Peyer's patch (tissue), 4 donors: ENCODE data around the gene ARFRP1. TPM values are rescaled to one million over a fixed set of nuclear protein-coding genes. Genes with fewer than 3 reads are reported as not detected.
A peak's percentile ranks its signal among the peaks of the same experiment; 100 is the strongest.

Experiments used
- DNase-seq, 3 donors: peaks; one replicate each; pipeline ENCODE4 v3.0.0-alpha.2; 2017 to 2019
- H3K27ac ChIP-seq, 4 donors: fragments of 200-600 bp; sonication (generic); one replicate each; pipeline ENCODE4 v1.5.1; 2016 to 2019
- H3K27me3 ChIP-seq, 2 donors: fragments of 200-600 bp; sonication (generic); one replicate each; pipeline ENCODE4 v1.5.1; 2019
- H3K36me3 ChIP-seq, 3 donors: fragments of 200-600 bp; sonication (generic); one replicate each; pipeline ENCODE4 v1.5.1; 2016 to 2019
- H3K4me1 ChIP-seq, 4 donors: fragments of 200-600 bp; sonication (generic); one replicate each; pipeline ENCODE4 v1.5.1; 2016 to 2019
- H3K4me3 ChIP-seq, 4 donors: fragments of 200-600 bp; sonication (generic); 1 replicate in 3 of 4; 2 replicates in 1 of 4; pipeline ENCODE4 v1.5.1; 2016 to 2019; ENCODE audit warnings: mild to moderate bottlenecking in 1 of 4
- H3K9me3 ChIP-seq, 4 donors: fragments of 200-600 bp; sonication (generic); one replicate each; pipeline ENCODE4 v1.5.1; 2016 to 2019; ENCODE audit warnings: mild to moderate bottlenecking in 1 of 4
- CTCF ChIP-seq, 6 experiments: fragments of 450-650 bp in 4 of 6; fragments of 200-600 bp in 2 of 6; sonication (generic) in 1 of 6; IDR thresholded peaks; one replicate each; pipeline ENCODE4 v1.5.1; 2017 to 2019; ENCODE audit warnings: antibody characterized with exemption in 6 of 6, mild to moderate bottlenecking in 3 of 6, moderate library complexity in 1 of 6
- POLR2A ChIP-seq, 2 donors: fragments of 450-650 bp; IDR thresholded peaks; one replicate each; pipeline ENCODE4 v1.5.1; 2017; ENCODE audit warnings: antibody characterized with exemption in 2 of 2, mild to moderate bottlenecking in 2 of 2, moderate library complexity in 2 of 2
- total RNA-seq, 4 donors: library from RNA; depleted of rRNA; stranded (reverse); fragments of >200 nt; gene quantifications; one replicate each; pipeline ENCODE4 v1.1.0, GENCODE V29; 2016

Gene ARFRP1
- total RNA-seq, 4 donors from 2014 or later, result 39.1 to 67.6 (median 46.3) TPM

DNA sequence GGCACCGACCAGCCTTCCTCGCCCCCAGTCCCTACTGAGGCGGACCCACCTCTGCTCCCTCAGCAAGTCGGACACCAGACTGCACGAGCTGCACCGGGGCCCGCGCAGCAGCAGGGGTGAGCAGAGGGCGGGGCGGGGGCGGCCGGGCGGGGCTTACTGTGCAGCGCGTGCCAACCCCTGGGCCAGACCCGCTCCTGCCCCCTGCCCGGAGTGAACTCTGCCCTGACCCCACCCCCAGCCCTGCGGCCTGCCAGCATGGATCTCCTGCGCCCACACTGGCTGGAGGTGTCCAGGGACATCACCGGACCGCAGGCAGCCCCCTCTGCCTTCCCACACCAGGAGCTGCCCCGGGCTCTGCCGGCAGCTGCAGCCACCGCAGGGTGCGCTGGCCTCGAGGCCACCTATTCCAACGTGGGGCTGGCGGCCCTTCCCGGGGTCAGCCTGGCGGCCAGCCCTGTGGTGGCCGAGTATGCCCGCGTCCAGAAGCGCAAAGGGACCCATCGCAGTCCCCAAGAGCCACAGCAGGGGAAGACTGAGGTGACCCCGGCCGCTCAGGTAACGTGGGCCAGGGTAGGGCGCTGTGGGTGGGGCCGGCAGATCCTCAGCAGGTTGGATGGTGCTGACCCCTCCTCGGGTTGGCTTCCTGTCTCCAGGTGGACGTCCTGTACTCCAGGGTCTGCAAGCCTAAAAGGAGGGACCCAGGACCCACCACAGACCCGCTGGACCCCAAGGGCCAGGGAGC is 30.3 kb upstream of the ARFRP1 start:
- Histone ChIP-seq H3K36me3 (peaks cover 0 to 47% (median 0%) of the 10 kb centered on the region in 3 donors), H3K27ac (peak overlapping the region; percentile 62 to 88 (median 68)), H3K4me3 (peak overlapping the region; percentile 43 to 74 (median 58)), H3K4me1 (peaks cover 0 to 53% (median 35%) of the 10 kb centered on the region in 4 donors), H3K27me3 (no peaks in the 10 kb centered on the region), H3K9me3 (no peaks in the 10 kb centered on the region)
- peak; percentile 56 to 82 (median 66) for DNase-seq
- TF ChIP-seq CTCF (IDR thresholded peaks at IDR 0.05) (no peak), POLR2A (IDR thresholded peaks at IDR 0.05) (no peak)

GRCh38 chr20:63737695-63737944 is 29.8 kb upstream of the ARFRP1 start:
- Histone ChIP-seq H3K27me3 (no peaks in the 10 kb centered on the region), H3K4me1 (peaks cover 0 to 53% (median 35%) of the 10 kb centered on the region in 4 donors), H3K36me3 (peaks cover 0 to 44% (median 0%) of the 10 kb centered on the region in 3 donors), H3K9me3 (no peaks in the 10 kb centered on the region), H3K4me3 (peak overlapping the region; percentile 43 to 74 (median 58)), H3K27ac (peak overlapping the region; percentile 62 to 88 (median 68))
- no peak for DNase-seq
- TF ChIP-seq POLR2A (IDR thresholded peaks at IDR 0.05) (no peak), CTCF (IDR thresholded peaks at IDR 0.05) (no peak)

- H3K4me3 ChIP-seq, result peak overlapping the region; percentile 43 to 74 (median 58)
- no peaks in the 10 kb centered on the region for H3K27me3 ChIP-seq
- H3K27ac ChIP-seq, result peak overlapping the region; percentile 62 to 88 (median 68)
- H3K9me3 ChIP-seq, result no peaks in the 10 kb centered on the region
- TF ChIP-seq POLR2A (IDR thresholded peaks at IDR 0.05) (no peak), CTCF (IDR thresholded peaks at IDR 0.05) (peak in 1 of 6 experiments; percentile 6)
- DNase-seq, result peak; percentile 61 to 73 (median 69)
- H3K4me1 ChIP-seq, result peaks cover 0 to 53% (median 35%) of the 10 kb centered on the region in 4 donors
- H3K36me3 ChIP-seq, result peaks cover 0 to 39% (median 0%) of the 10 kb centered on the region in 3 donors
These were observed 29.3 kb upstream of the ARFRP1 start for GRCh38 chr20:63736893-63737694.

- Histone ChIP-seq H3K9me3 (no peaks in the 10 kb centered on the region), H3K4me3 (peak within 1 kb of the TSS; percentile 43 to 74 (median 58)), H3K27me3 (no peaks in the 10 kb centered on the region), H3K4me1 (peaks cover 0 to 45% (median 34%) of the 10 kb centered on the region in 4 donors), H3K36me3 (peaks cover 0 to 32% (median 0%) of the 10 kb centered on the region in 3 donors), H3K27ac (peak within 1 kb of the TSS; percentile 62 to 88 (median 68))
- peak; percentile 77 to 89 (median 83) for DNase-seq
- TF ChIP-seq CTCF (IDR thresholded peaks at IDR 0.05) (no peak), POLR2A (IDR thresholded peaks at IDR 0.05) (no peak)
These were observed 28.3 kb upstream of the ARFRP1 start, which contains the start of gene LIME1 for GRCh38 chr20:63735859-63736718. Gene LIME1, plus strand, starts transcription at chr20:63736664. Its CDS starts 886 bp downstream, at chr20:63737550.
